Activated CD8-positive, alpha-beta memory T cell treated with anti-CD3 and anti-CD28 coated beads, Interleukin-2, amount 50 U/mL, for 4 hours (primary cell): ENCODE measurements around the gene KCNJ12.
"Not testable (repeated sequence)": the region's sequence is repeated elsewhere in the genome, so short reads cannot be mapped to it uniquely, and the experiment has no call there.

Source experiments
- DNase-seq: peaks from one replicate; pipeline ENCODE4 v3.0.0-alpha.2; 2020

Gene KCNJ12

GRCh38 chr17:21350495-21350894 lies 25.7 kb upstream of the KCNJ12 start:
- not testable (repeated sequence) for DNase-seq

- DNase-seq: no peak
Observed at GRCh38 chr17:21351366-21352065, 24.6 kb upstream of the KCNJ12 start.

GRCh38 chr17:21352221-21352980 lies 23.8 kb upstream of the KCNJ12 start:
- DNase-seq: no peak

DNA sequence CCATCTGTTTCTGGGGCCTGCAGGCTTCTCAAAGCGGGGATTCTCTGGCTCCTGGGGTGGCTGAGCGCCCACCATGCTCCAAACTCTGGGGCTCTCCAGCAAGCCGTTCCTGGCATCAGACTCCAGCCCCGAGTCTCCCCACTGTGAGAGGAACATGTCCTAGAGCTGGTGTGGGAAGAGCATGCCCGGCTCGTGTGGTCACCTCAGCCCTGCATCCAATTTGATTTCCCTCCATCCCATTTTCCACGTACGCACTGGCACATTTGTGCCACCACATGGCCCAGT lies 23.2 kb upstream of the KCNJ12 start:
- DNase-seq: no peak

DNA sequence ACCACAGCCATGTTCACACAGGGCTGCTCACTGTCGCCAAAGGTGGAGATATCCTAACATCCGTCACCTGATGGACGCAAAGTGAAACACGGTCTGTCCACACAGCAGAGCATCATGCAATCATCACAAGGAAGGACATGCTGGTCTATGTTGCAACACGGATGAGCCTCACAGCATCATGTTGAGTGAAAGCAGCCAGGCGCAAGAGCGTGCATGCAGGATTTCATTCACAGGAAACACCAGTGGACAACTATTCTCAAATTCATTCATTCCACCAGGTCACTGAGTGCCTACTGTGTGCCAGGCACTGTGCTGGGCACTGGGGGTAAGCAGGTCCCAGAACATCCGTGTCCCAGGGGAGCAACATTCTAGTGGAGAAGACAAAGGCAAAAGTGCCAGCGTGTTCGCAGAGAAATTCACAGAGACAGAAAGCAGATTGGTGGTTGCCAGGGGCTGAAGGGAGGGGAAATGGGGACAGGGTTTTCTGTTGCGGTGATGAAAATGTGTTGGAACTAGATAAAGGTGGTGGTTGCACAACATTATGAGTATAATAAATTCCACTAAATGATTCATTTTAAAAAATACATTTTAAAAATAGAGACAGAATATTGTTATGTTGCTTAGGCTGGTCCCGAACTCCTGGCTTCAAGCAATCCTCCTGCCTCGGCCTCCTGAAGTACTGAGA lies 22.7 kb upstream of the KCNJ12 start:
- no peak for DNase-seq

DNA sequence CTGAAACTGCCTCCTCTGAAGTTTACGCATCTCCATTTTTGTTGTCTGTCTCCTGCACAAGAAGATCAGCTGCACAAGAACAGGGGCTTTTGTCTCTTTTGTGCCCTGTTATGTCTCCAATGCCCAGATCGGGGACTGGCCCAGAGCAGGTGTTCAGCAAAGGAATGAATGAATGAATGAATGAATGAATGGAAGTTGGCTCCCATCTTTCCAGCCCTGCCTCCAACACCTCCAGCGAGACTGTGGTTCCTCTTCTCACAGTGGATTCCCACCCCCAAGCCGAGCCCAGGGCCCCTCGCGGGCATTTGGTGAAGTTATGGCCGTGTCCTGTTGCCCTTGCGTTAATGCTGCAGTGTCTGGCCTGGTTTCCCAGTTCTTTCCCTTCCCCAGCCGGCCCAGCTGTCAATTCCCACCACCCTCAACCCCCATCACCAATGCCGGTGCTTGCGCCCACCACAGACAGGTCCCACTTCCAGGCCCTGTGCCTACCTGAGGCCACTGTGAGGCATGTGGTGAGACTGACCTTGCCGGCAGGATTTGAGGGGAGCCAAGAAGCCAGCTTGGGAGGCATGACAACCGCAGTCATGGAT lies 21.3 kb upstream of the KCNJ12 start:
- no peak for DNase-seq

DNA sequence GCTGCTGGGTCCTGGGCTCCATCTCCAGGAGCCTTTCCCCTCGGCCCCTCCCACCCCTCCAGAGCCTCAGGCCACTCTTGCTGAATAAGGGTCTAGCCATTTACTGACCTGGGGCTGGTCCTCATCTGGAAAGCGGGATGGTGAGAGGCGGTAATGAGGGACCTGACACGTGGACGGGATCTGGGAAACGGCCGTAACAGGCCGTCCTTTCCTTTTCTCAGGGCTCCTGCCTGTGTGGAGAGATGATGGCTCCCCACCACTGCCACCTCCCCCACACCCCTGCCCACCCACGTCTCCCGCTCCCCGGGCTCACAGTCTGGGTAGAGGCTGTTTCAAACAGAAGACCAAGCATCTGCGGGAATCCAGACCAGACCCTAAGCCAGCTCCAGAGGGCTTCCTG lies 20.6 kb upstream of the KCNJ12 start:
- no peak for DNase-seq

- no peak for DNase-seq
Observed at GRCh38 chr17:21356537-21357127, 19.5 kb upstream of the KCNJ12 start.

DNA sequence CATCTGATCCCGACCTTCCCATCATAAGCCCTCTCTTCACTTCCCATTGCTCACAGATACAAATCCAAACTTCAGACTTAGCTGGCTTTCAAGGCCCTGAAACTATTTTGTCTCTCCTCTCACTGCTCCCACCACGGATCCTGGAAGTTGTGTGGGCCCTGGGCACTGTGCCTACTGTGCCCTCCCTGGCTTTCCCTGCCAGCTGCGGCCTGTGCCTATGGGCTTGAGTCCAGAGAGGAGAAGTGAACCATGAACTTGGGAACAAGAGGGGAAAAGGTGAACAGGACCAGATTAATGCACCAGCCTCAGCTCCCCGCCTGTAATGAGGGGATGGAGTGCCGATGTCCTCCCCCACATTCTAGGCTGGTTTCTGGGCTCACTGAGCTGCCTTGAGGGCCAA lies 18.9 kb upstream of the KCNJ12 start:
- no peak for DNase-seq

DNA sequence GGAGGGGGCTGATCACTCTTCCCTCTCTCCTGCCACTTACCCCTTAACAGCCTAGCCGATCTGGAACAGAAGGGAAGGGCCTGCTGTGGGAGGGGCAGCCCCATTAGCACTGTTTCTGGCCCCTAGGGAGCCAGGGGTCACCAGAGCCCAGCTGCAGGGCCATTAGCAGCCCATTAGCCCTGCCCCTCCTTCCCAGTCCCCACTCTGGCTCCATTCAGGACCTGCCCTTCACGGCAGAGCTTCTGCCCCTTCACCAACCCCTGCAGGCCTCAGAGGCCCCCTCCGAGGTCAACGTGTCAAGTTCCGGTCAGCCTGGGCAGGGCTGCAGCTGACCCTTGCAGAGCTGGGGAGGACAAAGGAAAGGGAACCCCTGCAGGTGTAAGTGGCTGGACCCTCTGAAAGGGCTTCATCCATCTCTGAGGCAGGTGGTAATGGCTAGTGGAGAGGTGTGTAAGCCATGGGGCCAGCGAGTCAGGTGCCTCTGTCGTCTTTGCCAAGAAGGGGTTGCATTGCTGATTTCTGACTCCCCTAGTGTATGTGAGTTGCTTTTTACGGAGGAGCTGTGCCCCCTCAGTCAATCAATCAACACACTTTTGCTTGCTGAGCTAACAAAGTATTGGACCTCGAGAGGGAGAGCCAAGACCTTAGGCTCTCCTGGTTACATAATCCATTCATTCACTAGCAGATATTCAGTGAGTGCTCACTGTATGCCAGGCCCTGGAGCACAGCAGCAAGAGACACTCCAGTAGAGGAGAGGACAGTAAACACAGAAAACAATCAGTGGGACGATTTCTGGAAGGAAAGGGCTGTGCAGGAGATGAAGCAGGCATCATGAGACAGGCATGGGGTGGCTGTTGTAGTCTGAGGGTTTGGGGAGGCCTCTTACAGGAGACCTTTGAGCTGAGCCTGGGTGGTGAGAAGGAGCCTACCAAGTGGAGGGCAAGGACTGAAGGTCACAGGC lies 18.2 kb upstream of the KCNJ12 start:
- no peak for DNase-seq

DNA sequence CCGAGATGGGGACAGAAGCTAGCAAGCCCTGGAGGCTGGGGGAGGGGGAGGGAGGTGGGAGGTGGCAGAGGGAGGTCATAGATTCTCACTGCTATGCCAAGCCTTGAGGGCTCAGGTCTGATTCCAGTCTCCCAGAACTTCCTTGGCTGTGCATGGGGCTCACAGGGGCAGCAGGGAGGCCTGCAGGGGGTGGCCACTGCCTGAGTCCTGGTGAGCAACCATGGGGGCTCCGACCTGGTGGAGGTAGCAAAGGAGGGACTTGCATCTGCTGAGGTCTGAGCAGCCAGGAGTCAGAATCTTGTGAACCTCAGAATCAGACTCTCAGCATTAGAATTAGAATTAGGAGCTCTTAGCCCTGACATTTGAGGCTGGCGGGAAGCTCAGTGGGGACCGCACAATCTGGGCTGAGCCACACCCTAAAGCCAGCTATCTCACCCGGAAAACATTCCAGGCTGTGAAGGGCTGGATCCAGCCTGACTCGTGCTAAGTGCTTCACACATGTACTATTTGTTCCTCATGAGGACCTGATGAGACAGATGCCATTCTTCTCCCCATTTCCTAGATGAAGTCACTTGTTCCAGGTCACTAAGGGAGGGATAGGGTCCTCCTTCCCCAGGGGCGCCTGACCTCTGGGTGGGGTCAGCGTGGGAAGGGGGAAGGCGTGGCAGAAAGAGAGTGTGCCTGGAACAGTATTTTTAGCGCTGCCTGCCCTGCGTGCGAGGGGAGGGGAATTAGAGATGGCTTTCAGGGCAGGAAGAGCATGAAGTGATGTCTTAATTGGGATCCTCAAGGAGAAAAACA lies 17.3 kb upstream of the KCNJ12 start:
- no peak for DNase-seq

DNA sequence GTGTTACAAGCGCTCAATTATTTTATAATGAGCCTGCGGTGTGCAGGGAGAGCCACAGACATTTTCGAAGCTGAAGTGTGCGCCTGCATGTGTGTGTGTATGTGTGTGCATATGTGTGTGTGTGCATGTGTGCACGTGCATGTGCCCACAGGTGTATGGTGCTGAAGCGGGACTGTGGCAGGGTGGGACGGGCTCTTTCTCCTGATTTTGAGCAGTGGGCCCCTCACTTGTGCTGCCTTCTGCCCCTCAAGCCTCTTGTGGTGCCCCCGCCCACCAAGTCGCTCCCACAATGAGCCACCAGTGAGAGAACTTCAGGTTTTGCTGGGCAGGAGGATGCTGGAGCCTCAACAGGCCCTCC lies 16.7 kb upstream of the KCNJ12 start:
- no peak for DNase-seq

GRCh38 chr17:21360048-21360447 lies 16.1 kb upstream of the KCNJ12 start:
- no peak for DNase-seq

DNA sequence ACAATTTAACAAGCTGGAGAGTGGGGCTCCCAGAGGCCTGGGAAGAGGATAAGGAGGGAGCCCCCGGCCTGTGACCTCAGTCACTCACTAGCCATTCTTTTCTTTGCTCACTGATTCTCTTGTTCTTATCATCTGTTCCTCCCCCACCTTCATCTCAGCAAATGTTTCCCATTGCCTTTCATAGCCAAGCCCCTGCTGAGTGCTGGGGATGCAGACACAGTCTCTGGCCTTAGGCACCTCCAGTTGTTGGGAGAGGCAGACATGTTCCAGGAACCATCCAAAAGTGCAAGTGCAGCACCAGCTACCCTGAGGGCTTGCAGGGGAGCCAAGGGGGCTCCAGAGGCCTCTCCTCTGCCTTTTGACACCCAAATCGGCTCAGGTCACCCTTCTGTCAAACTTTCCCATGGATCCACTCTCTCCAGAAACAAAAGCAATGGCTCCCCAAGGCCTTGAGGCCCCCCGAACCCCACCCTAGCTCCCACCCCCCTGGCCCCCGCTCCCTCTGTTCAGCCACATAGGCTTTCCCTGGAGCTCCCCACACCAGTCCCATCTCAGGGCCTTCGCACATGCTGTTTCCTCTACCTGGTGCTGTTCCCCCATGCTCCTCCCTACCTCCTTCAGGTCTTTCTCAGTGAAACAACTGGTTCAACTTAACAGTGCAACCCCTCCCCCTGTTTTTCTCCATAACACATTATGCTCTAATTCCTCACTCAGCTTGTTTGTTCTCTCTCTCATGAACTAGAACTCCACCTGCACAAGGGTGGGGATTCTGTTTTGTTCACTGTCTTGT lies 14.9 kb upstream of the KCNJ12 start:
- DNase-seq: no peak

DNA sequence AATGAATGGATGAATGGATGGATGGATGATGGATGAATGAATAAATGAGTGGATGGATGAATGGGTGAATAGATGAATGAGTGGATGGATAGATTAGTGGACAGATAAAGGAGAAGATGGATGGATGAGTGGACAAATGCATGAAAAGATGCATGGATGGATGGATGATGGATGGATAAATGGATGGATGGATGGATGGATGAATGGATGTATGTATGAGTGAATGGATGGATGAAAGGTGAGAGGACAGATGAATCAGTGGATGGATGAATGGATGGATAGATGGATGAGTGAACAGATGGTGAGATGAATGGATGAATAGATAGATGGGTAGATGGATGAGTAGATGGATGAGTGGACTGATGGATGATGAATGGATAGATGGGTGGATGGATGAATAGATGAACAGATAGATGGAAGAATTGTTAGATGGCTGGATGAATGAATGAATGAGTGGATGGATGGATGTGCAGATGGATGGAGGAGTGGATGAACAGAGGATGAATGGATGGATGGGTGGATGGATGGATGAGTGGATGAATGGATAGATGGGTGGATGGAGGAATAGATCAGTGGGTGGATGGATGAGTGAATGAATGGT lies 13.7 kb upstream of the KCNJ12 start:
- no peak for DNase-seq

GRCh38 chr17:21363776-21364642 lies 12.1 kb upstream of the KCNJ12 start:
- no peak for DNase-seq

GRCh38 chr17:21365016-21365415 lies 11.1 kb upstream of the KCNJ12 start:
- no peak for DNase-seq

GRCh38 chr17:21368545-21369246 lies 7.5 kb upstream of the KCNJ12 start:
- DNase-seq: no peak

GRCh38 chr17:21369395-21369794 lies 6.8 kb upstream of the KCNJ12 start:
- DNase-seq: no peak
